Gastroesophageal sphincter (tissue), 4 donors: ENCODE measurements around the gene MYBBP1A. TPM values are rescaled to one million over a fixed set of nuclear protein-coding genes. Genes with fewer than 3 reads are reported as not detected.

Experiments
- ATAC-seq: fragments of 150-250 bp; one replicate; pipeline ENCODE4 v1.9.1; 2016; ENCODE audit warnings: mild to moderate bottlenecking, moderate library complexity
- H3K27ac ChIP-seq, 4 donors: fragments of 200-600 bp; sonication (generic) in 3 of 4; 1 replicate in 3 of 4; 2 replicates in 1 of 4; pipeline ENCODE4 v1.5.1; 2016 to 2019
- H3K27me3 ChIP-seq: fragments of 200-600 bp; sonication (generic); one replicate; pipeline ENCODE4 v1.5.1; 2019
- H3K36me3 ChIP-seq, 2 donors: fragments of 200-600 bp; sonication (generic); one replicate each; pipeline ENCODE4 v1.5.1; 2019; ENCODE audit warnings: control low read depth in 1 of 2
- H3K4me1 ChIP-seq, 3 donors: fragments of 200-600 bp; sonication (generic); 1 replicate in 2 of 3; 2 replicates in 1 of 3; pipeline ENCODE4 v1.5.1; 2016 to 2019; ENCODE audit warnings: control low read depth in 2 of 3
- H3K4me3 ChIP-seq, 2 donors: fragments of 200-600 bp; sonication (generic); one replicate each; pipeline ENCODE4 v1.5.1; 2019; ENCODE audit warnings: mild to moderate bottlenecking in 1 of 2, moderate library complexity in 1 of 2
- H3K9me3 ChIP-seq, 3 donors: fragments of 200-600 bp; sonication (generic); one replicate each; pipeline ENCODE4 v1.5.1; 2017 to 2019; ENCODE audit warnings: control low read depth in 2 of 3
- EP300 ChIP-seq: sonication (generic); formaldehyde crosslinking; IDR thresholded peaks from one replicate; pipeline ENCODE4 v1.6.1; 2017; ENCODE audit warnings: antibody characterized with exemption, mild to moderate bottlenecking
- POLR2A ChIP-seq, 2 donors: fragments of 450-650 bp; IDR thresholded peaks; one replicate each; pipeline ENCODE4 v1.6.1; 2017; ENCODE audit warnings: antibody characterized with exemption in 2 of 2, mild to moderate bottlenecking in 2 of 2, moderate library complexity in 1 of 2
- POLR2AphosphoS5 ChIP-seq: sonication (generic); formaldehyde crosslinking; IDR thresholded peaks from one replicate; pipeline ENCODE4 v1.6.1; 2017; ENCODE audit warnings: antibody characterized with exemption
- WGBS, 2 donors: methylation state at CpG; one replicate each; pipeline ENCODE4 v1.1.5; 2018; ENCODE audit warnings: low coverage in 1 of 2; 5-methylcytosine and 5-hydroxymethylcytosine counted together
- total RNA-seq, 4 donors: library from RNA; depleted of rRNA; stranded (reverse); fragments of >200 nt; gene quantifications; one replicate each; pipeline ENCODE4 v1.1.0, GENCODE V29; 2016
- TF ChIP-seq, protein P1 (sequence below), 4 experiments: fragments of 200-600 bp in 2 of 4; fragments of 450-650 bp in 2 of 4; sonication (generic) in 1 of 4; IDR thresholded peaks; one replicate each; pipeline ENCODE4 v1.5.1; 2017 to 2019; ENCODE audit warnings: antibody characterized with exemption in 4 of 4, mild to moderate bottlenecking in 2 of 4, moderate library complexity in 2 of 4

Gene MYBBP1A
- total RNA-seq, 4 donors from 2014 or later: 19.1 to 46.4 (median 40.9) TPM

GRCh38 chr17:4519361-4519788, 35.8 kb downstream of the MYBBP1A start:
- Histone ChIP-seq H3K27me3 (no peaks in the 10 kb centered on the region), H3K4me3 (no peak overlapping the region), H3K9me3 (no peaks in the 10 kb centered on the region), H3K36me3 (no peaks in the 10 kb centered on the region), H3K27ac (peak overlapping the region in 3 of 4 donors; percentile 70 to 83 (median 71)), H3K4me1 (peaks cover 0 to 47% (median 12%) of the 10 kb centered on the region in 3 donors)
- TF ChIP-seq, protein P1, sequence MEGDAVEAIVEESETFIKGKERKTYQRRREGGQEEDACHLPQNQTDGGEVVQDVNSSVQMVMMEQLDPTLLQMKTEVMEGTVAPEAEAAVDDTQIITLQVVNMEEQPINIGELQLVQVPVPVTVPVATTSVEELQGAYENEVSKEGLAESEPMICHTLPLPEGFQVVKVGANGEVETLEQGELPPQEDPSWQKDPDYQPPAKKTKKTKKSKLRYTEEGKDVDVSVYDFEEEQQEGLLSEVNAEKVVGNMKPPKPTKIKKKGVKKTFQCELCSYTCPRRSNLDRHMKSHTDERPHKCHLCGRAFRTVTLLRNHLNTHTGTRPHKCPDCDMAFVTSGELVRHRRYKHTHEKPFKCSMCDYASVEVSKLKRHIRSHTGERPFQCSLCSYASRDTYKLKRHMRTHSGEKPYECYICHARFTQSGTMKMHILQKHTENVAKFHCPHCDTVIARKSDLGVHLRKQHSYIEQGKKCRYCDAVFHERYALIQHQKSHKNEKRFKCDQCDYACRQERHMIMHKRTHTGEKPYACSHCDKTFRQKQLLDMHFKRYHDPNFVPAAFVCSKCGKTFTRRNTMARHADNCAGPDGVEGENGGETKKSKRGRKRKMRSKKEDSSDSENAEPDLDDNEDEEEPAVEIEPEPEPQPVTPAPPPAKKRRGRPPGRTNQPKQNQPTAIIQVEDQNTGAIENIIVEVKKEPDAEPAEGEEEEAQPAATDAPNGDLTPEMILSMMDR (IDR thresholded peaks at IDR 0.05): no peak
- peak; percentile 62 for ATAC-seq
- no CpG with 5 or more reads among the region's 14 CpGs for WGBS, 2 donors

- H3K36me3 ChIP-seq: no peaks in the 10 kb centered on the region
- H3K4me3 ChIP-seq: no peak overlapping the region
- ATAC-seq: no peak
- H3K4me1 ChIP-seq: peaks cover 0 to 47% (median 12%) of the 10 kb centered on the region in 3 donors
- peak overlapping the region in 3 of 4 donors; percentile 70 to 83 (median 71) for H3K27ac ChIP-seq
- H3K9me3 ChIP-seq: no peaks in the 10 kb centered on the region
- no peaks in the 10 kb centered on the region for H3K27me3 ChIP-seq
- TF ChIP-seq EP300 (no peak), POLR2AphosphoS5 (no peak), POLR2A (IDR thresholded peaks at IDR 0.05) (no peak)
- TF ChIP-seq, protein P1 (IDR thresholded peaks at IDR 0.05): no peak
- 100% methylated on average over 1 of the region's 10 CpGs for WGBS, 2 donors
These were observed 36.3 kb downstream of the MYBBP1A start for GRCh38 chr17:4518901-4519300.

- ATAC-seq: no peak
- TF ChIP-seq POLR2AphosphoS5 (no peak), POLR2A (IDR thresholded peaks at IDR 0.05) (no peak), EP300 (no peak)
- TF ChIP-seq, protein P1 (IDR thresholded peaks at IDR 0.05): no peak
- Histone ChIP-seq H3K36me3 (no peaks in the 10 kb centered on the region), H3K4me1 (peaks cover 0 to 49% (median 8%) of the 10 kb centered on the region in 3 donors), H3K27me3 (no peaks in the 10 kb centered on the region), H3K9me3 (no peaks in the 10 kb centered on the region), H3K27ac (peak overlapping the region in 3 of 4 donors; percentile 26 to 43 (median 29)), H3K4me3 (no peak overlapping the region)
- 22 to 37% methylated on average over 10 to 11 of the region's 11 CpGs for WGBS, 2 donors
These were observed 38.4 kb downstream of the MYBBP1A start for GRCh38 chr17:4516735-4517134.

DNA sequence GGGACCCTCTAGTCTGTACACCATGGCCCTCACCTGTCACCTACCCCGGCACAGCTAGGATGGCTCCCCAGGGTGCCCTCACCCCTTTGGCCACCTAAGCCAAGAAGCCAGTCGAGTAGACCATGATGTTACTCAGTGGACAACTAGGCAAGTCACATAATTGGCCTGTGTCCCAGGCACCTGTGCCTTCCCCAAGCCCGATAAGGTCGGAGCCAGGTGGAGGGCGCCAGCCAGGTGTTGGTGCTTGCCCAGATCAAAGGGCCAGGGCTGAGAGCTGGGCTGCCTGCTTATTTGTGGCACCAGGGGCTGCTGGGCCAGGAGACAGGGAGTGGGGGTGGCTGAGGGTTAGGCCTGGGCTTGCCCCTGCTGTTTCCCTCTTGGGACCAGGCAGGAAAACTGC, 39.7 kb downstream of the MYBBP1A start:
- Histone ChIP-seq H3K36me3 (no peaks in the 10 kb centered on the region), H3K9me3 (no peaks in the 10 kb centered on the region), H3K27ac (no peak overlapping the region), H3K4me1 (peaks cover 0 to 47% (median 3%) of the 10 kb centered on the region in 3 donors), H3K4me3 (no peak overlapping the region), H3K27me3 (no peaks in the 10 kb centered on the region)
- TF ChIP-seq, protein P1 (IDR thresholded peaks at IDR 0.05): no peak
- TF ChIP-seq POLR2A (IDR thresholded peaks at IDR 0.05) (no peak), EP300 (no peak), POLR2AphosphoS5 (no peak)
- no peak for ATAC-seq
- no CpG with 5 or more reads among the region's 5 CpGs for WGBS, 2 donors

DNA sequence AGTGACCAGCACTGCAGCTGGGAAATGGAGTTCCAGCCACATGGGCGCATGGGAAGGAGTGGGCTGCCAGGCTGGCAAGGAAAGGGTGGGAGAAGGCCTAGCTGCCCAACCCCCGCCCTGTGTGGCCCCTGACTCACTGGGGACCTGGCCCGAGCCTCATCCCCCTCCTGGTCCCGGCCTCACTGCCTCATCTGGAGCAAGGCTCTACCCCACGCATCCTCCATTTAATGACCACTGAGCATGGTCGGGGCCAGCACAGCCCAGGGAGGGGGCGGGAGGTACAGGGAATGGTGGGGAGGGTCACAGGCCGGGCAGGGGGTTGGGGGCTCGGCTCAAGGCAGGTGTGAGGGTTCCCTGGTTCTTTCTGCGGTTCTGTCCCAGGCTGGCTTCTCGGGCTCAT, 40.4 kb downstream of the MYBBP1A start:
- Histone ChIP-seq H3K4me1 (peaks cover 0 to 41% (median 3%) of the 10 kb centered on the region in 3 donors), H3K27me3 (no peaks in the 10 kb centered on the region), H3K27ac (peak overlapping the region in 1 of 4 donors; percentile 12), H3K9me3 (no peaks in the 10 kb centered on the region), H3K4me3 (no peak overlapping the region), H3K36me3 (no peaks in the 10 kb centered on the region)
- TF ChIP-seq, protein P1 (IDR thresholded peaks at IDR 0.05): no peak
- no peak for TF ChIP-seq EP300
- no peak for TF ChIP-seq POLR2AphosphoS5
- no peak for TF ChIP-seq POLR2A (IDR thresholded peaks at IDR 0.05)
- ATAC-seq: no peak
- 100% methylated on average over 1 of the region's 11 CpGs; no CpG with 5 or more reads in 1 of the 2 donors for WGBS, 2 donors
